Activated T-cell treated with anti-CD3 and anti-CD28 coated beads, Interleukin-2, amount 50 U/mL, for 72 hours (primary cell): ENCODE results near the gene SLIT3. TPM values are rescaled to one million over a fixed set of nuclear protein-coding genes. Genes with fewer than 3 reads are reported as not detected.
"Not testable (repeated sequence)": the region's sequence is repeated elsewhere in the genome, so short reads cannot be mapped to it uniquely, and the experiment has no call there.

Source experiments
- ATAC-seq, 2 donors: fragments of 150-1000 bp; cut with Tn5 transposase; replicated peaks in 1 of 2; 2 replicates each; pipeline ENCODE4 v1.10.0; 2021; ENCODE audit warnings: moderate library complexity in 2 of 2, mild to moderate bottlenecking in 1 of 2
- DNase-seq, 2 donors: peaks; one replicate each; pipeline ENCODE4 v3.0.0; 2021 to 2022; ENCODE audit warnings: mixed read lengths in 1 of 2
- H3K27ac Mint-ChIP-seq: one replicate; pipeline ENCODE4 v1.8.0; 2022; ENCODE audit warnings: mild to moderate bottlenecking, moderate library complexity, mixed read lengths
- H3K27me3 Mint-ChIP-seq: one replicate; pipeline ENCODE4 v1.8.0; 2022; ENCODE audit warnings: low read depth, mixed read lengths
- H3K36me3 Mint-ChIP-seq, 2 donors: one replicate each; pipeline ENCODE4 v1.8.0; 2022; ENCODE audit warnings: mixed read lengths in 2 of 2, mild to moderate bottlenecking in 1 of 2; ENCODE audit not compliant: insufficient read depth in 2 of 2
- H3K4me1 Mint-ChIP-seq: one replicate; pipeline ENCODE4 v1.8.0; 2022; ENCODE audit warnings: low read depth, mixed read lengths
- H3K4me3 Mint-ChIP-seq, 2 donors: one replicate each; pipeline ENCODE4 v1.8.0; 2022; ENCODE audit warnings: mild to moderate bottlenecking in 2 of 2, mixed read lengths in 2 of 2, moderate library complexity in 2 of 2
- H3K9me3 Mint-ChIP-seq, 2 donors: one replicate each; pipeline ENCODE4 v1.8.0; 2022; ENCODE audit warnings: mixed read lengths in 2 of 2
- total RNA-seq, 2 donors: library from RNA; stranded (reverse); gene quantifications; one replicate each; pipeline ENCODE4 v1.2.3, GENCODE V29; 2022

SLIT3 gene
- total RNA-seq, 2 donors from 2014 or later: 1.7 to 3.1 TPM

DNA sequence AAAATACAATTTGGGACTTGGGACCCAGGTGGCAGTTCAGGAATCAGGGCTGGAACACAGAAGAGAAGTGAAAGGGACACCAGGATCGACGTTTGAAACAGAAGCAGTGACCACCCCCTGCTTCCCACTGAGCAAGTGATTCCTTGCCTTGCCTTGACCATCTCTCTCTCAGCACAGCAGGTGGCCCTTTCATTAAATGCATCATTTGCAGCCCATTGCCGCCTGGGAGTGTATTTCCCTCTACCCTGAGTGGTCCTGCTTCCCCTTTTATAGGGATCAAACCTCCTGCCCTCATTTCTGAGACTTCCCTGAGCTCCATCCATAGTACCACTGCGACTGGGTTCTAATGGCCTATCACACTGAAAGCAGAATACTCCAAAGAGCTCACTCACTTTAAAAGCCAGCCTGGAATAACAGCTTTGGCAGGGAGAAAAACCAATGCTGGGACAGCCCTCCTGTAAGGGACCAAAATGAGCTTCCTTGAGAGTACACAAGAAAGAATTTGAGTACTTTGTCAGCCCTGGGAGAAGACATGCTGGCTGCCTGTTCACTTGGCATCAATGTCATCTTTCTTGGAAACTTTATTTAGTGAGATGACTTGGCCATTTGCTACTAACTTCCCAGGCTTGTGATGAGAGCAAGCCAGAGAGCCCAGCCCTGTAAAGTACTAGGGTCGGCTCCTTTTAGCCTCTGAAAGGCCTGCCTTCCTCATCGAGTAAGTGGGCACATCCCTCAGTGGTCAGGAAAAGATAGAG is 149.7 kb downstream of the SLIT3 start:
- H3K4me1 Mint-ChIP-seq: no peaks in the 10 kb centered on the region
- no peaks in the 10 kb centered on the region for H3K9me3 Mint-ChIP-seq
- H3K27ac Mint-ChIP-seq: no peak overlapping the region
- H3K4me3 Mint-ChIP-seq: no peak overlapping the region
- H3K36me3 Mint-ChIP-seq: no peaks in the 10 kb centered on the region
- DNase-seq (no peak), ATAC-seq (no peak)
- no peaks in the 10 kb centered on the region for H3K27me3 Mint-ChIP-seq

- Mint-ChIP-seq H3K9me3 (no peaks in the 10 kb centered on the region), H3K27ac (no peak overlapping the region), H3K4me1 (no peaks in the 10 kb centered on the region), H3K36me3 (no peaks in the 10 kb centered on the region), H3K4me3 (no peak overlapping the region), H3K27me3 (no peaks in the 10 kb centered on the region)
- no peak for DNase-seq
- ATAC-seq: no peak
Measured at GRCh38 chr5:169150108-169150507, 150.8 kb downstream of the SLIT3 start.

GRCh38 chr5:169149317-169149716 is 151.6 kb downstream of the SLIT3 start:
- Mint-ChIP-seq H3K36me3 (no peaks in the 10 kb centered on the region), H3K27me3 (no peaks in the 10 kb centered on the region), H3K27ac (no peak overlapping the region), H3K4me1 (no peaks in the 10 kb centered on the region), H3K4me3 (no peak overlapping the region), H3K9me3 (no peaks in the 10 kb centered on the region)
- ATAC-seq: no peak
- no peak for DNase-seq

DNA sequence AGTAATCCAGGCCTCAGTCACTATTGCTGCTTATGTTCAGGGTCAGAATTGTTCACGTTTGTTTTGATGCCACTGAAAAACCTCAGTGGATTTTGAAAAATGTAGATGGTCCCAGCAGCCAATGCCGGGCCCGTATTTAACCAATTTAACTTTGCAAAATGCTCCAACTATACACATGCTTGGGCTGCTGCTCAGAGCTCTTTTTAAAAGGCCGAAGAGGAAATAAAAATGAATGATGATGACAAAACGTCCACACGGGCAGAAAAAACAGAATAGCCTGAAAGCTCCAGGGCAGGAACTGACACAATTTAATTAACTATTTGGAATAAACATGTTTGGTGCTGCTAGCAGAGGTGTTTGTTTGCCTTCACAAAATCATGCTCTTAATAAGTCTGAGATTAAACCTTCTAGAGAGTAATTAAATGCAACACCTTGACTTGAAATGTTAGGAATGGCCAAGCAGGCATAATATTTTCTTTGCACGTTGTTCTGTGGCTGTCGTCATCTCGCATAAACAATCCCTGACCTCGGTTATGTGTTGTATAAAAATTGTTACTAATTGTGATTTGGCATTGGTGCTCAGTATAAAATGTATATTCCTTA is 152.7 kb downstream of the SLIT3 start:
- Mint-ChIP-seq H3K4me3 (no peak overlapping the region), H3K27me3 (no peaks in the 10 kb centered on the region), H3K4me1 (no peaks in the 10 kb centered on the region), H3K9me3 (no peaks in the 10 kb centered on the region), H3K36me3 (no peaks in the 10 kb centered on the region), H3K27ac (no peak overlapping the region)
- DNase-seq: no peak
- ATAC-seq: no peak

- Mint-ChIP-seq H3K9me3 (no peaks in the 10 kb centered on the region), H3K4me3 (no peak overlapping the region), H3K4me1 (no peaks in the 10 kb centered on the region), H3K27me3 (no peaks in the 10 kb centered on the region), H3K36me3 (no peaks in the 10 kb centered on the region), H3K27ac (no peak overlapping the region)
- DNase-seq: no peak
- ATAC-seq: no peak
Measured at GRCh38 chr5:169147534-169147933, 153.4 kb downstream of the SLIT3 start.

DNA sequence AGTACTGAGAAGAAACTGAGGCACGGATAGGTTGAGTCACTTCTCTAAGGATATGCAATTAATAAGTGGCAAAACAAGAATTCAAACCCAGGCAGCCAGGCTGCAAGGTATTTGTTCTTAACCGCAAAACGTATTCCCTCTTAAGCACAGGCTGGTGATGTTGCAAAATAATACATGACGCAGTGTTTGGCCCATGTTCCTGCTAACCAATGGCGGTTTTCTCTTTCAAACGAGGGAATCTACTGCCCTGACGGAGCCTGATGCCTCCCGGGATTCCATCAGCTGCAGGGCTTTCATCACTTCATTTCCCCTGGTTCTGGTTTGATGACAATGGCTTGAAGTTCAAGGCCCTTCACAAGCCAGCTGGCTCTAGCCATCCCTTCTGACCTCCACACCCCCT is 154.8 kb downstream of the SLIT3 start:
- H3K4me3 Mint-ChIP-seq: no peak overlapping the region
- H3K27ac Mint-ChIP-seq: no peak overlapping the region
- no peaks in the 10 kb centered on the region for H3K27me3 Mint-ChIP-seq
- ATAC-seq (no peak), DNase-seq (no peak)
- H3K36me3 Mint-ChIP-seq: no peaks in the 10 kb centered on the region
- no peaks in the 10 kb centered on the region for H3K9me3 Mint-ChIP-seq
- H3K4me1 Mint-ChIP-seq: no peaks in the 10 kb centered on the region

GRCh38 chr5:169142264-169142970 is 158.5 kb downstream of the SLIT3 start:
- no peak overlapping the region for H3K27ac Mint-ChIP-seq

DNA sequence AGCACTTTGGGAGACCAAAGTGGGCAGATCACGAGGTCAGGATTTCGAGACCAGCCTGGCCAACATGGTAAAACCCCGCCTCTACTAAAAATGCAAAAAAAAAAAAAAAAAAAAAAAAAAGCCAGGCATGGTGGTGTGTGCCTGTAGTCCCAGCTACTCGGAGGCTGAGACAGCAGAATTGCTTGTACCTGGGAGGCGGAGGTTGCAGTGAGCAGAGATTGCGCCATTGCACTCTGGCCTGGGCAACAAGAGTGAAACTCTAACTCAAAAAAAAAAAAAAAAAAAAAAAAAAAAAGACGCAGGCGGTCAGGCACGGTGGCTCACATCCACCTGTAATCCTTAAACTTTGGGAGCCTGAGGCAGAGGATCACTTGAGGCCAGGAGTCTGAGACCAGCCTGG is 160.7 kb downstream of the SLIT3 start:
- not testable (repeated sequence) for H3K9me3 Mint-ChIP-seq, H3K36me3 Mint-ChIP-seq, H3K4me1 Mint-ChIP-seq, DNase-seq, H3K27ac Mint-ChIP-seq, H3K4me3 Mint-ChIP-seq, H3K27me3 Mint-ChIP-seq, ATAC-seq

More at GRCh38 chr5:169142264-169142970, 158.5 kb downstream of the SLIT3 start:
- ATAC-seq: no peak
- H3K9me3 Mint-ChIP-seq: no peaks in the 10 kb centered on the region
- no peak for DNase-seq
- no peak overlapping the region for H3K4me3 Mint-ChIP-seq
- no peaks in the 10 kb centered on the region for H3K4me1 Mint-ChIP-seq
- no peaks in the 10 kb centered on the region for H3K36me3 Mint-ChIP-seq
- H3K27me3 Mint-ChIP-seq: no peaks in the 10 kb centered on the region

DNA sequence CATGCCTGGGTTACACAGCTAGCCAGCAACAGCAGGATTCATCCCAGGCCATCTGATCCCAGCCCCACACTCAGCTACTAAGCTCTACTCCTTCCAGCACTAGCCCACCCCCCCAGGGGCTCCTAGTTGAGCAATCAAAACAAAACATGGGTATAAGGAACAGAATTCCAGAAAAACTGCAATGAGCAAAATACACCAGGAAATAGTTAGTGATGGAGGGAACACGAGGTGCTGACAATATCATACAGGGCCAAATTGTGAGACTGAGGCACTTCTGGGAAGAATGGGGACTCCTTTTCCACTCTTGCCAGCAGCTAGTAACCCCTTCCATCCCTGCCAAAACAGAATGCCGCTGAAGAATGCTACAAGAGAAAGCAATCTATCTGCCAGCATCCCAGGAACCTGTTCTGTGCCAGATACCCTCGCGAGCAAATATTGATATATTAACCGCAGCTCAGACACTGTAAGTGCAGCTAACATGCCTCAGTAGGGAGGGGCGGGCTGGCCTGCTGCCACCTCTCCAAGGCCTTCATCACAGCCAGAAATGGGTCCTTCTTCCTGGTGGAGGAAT is 161.4 kb downstream of the SLIT3 start:
- DNase-seq: no peak
- H3K9me3 Mint-ChIP-seq: no peaks in the 10 kb centered on the region
- ATAC-seq: no peak
- no peaks in the 10 kb centered on the region for H3K36me3 Mint-ChIP-seq
- H3K4me1 Mint-ChIP-seq: no peaks in the 10 kb centered on the region
- H3K4me3 Mint-ChIP-seq: no peak overlapping the region
- H3K27ac Mint-ChIP-seq: no peak overlapping the region
- H3K27me3 Mint-ChIP-seq: no peaks in the 10 kb centered on the region

DNA sequence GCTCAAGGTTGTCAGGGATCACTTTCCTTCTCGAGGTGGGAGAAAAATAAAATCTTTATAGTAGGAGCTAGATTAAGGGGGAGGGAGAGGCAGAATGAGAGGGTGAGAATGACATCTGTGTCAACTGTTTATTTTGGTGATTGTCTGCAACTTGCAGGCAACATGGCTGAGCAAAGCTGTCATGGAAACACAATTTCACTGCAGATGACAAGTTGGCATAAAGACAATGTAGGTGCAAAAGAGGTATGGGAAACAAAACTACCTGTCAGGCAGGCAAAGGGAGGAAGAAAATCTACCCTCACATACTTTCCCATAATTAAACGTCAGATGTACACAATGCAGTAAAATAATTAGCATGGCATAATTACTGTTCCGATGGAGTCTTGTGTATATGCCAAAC is 167.4 kb downstream of the SLIT3 start:
- no peak for ATAC-seq
- no peaks in the 10 kb centered on the region for H3K9me3 Mint-ChIP-seq
- H3K36me3 Mint-ChIP-seq: no peaks in the 10 kb centered on the region
- H3K4me1 Mint-ChIP-seq: no peaks in the 10 kb centered on the region
- no peak for DNase-seq
- no peak overlapping the region for H3K27ac Mint-ChIP-seq
- peaks cover 11% of the 10 kb centered on the region for H3K27me3 Mint-ChIP-seq
- no peak overlapping the region for H3K4me3 Mint-ChIP-seq

GRCh38 chr5:169132302-169132660 is 168.7 kb downstream of the SLIT3 start:
- no peaks in the 10 kb centered on the region for H3K4me1 Mint-ChIP-seq
- H3K9me3 Mint-ChIP-seq: no peaks in the 10 kb centered on the region
- DNase-seq: no peak
- ATAC-seq: no peak
- H3K27ac Mint-ChIP-seq: no peak overlapping the region
- no peaks in the 10 kb centered on the region for H3K36me3 Mint-ChIP-seq
- no peak overlapping the region for H3K4me3 Mint-ChIP-seq
- H3K27me3 Mint-ChIP-seq: peaks cover 11% of the 10 kb centered on the region

- Mint-ChIP-seq H3K36me3 (no peaks in the 10 kb centered on the region), H3K4me1 (no peaks in the 10 kb centered on the region), H3K27ac (no peak overlapping the region), H3K4me3 (no peak overlapping the region), H3K27me3 (peaks cover 11% of the 10 kb centered on the region), H3K9me3 (no peaks in the 10 kb centered on the region)
- ATAC-seq (no peak), DNase-seq (no peak)
Measured at GRCh38 chr5:169131616-169132301, 169.2 kb downstream of the SLIT3 start.

DNA sequence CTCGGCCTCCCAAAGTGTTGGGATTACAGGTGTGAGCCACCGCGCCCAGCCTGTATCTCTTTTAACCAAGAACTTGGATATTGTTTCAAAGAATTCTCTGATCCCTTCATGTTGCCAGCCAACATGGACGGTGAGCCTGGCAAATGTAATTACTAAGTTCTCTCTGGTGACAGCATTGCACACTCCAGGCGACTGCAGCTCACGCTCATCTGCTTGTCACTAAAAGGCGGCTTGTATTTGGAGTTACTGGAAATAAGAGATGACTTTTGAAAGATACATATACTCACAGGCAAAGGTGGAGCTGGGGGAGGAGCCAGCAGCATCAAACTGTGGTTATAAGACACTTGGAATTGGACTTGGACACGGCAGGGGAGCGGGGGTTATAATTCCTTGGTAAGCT is 172.3 kb downstream of the SLIT3 start:
- H3K4me3 Mint-ChIP-seq: no peak overlapping the region
- no peaks in the 10 kb centered on the region for H3K9me3 Mint-ChIP-seq
- DNase-seq: no peak
- no peaks in the 10 kb centered on the region for H3K36me3 Mint-ChIP-seq
- no peaks in the 10 kb centered on the region for H3K4me1 Mint-ChIP-seq
- H3K27ac Mint-ChIP-seq: no peak overlapping the region
- ATAC-seq: no peak
- H3K27me3 Mint-ChIP-seq: peaks cover 11% of the 10 kb centered on the region
